NCI-H187 (cell line): Measurements from ENCODE around the gene LRRC7.
"Not testable (repeated sequence)": the region's sequence is repeated elsewhere in the genome, so short reads cannot be mapped to it uniquely, and the experiment has no call there.

ENCODE experiments used
- DNase-seq, 2 experiments: peaks; one replicate each; lab custom pipeline; 2025; lab: John Stamatoyannopoulos, UW

LRRC7 gene

GRCh38 chr1:70041317-70042045 lies 473.8 kb downstream of the LRRC7 start:
- no peak for DNase-seq

- DNase-seq, result no peak
Measured at GRCh38 chr1:70042090-70042731, 474.5 kb downstream of the LRRC7 start.

DNA sequence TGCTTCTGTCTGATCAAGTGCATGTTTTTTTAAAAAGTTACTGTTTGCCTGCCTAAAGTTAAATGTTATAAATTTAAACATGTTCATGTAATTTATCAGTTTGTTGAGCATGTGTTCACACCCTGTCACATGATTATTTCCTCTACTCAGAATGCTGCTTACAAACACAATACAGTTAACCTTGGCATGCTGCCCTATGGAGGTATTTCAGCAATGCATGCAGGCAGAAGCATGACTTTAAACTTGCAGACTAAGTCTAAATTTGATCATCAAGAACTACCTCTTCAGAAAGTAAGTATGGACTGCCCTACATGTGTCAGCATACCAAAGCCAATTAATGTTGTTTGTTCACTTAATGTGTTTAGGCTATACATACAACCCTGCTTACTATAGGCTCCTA lies 476.1 kb downstream of the LRRC7 start:
- no peak for DNase-seq

DNA sequence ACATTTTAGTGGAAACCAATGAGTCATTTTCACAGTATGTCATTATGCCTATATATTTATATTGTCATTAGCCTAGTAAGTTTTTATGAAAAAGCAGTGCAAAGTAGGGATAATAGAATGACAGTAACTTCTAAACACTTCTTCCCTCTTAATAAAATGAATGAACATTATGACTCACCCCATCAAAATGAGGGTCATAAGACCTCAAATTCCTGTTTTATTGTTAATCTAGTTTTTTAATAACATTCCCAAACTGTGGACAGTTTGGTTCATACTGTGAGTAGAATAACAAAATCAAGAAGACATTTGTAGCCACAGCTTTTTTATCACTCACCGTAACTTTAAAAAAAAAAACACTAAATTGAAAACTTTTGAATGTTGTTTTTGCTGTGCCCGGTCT lies 477.1 kb downstream of the LRRC7 start:
- DNase-seq, result no peak

GRCh38 chr1:70045581-70045980 lies 477.9 kb downstream of the LRRC7 start:
- not testable (repeated sequence) for DNase-seq

- no peak for DNase-seq
Measured at GRCh38 chr1:70048336-70049094, 480.8 kb downstream of the LRRC7 start.

DNA sequence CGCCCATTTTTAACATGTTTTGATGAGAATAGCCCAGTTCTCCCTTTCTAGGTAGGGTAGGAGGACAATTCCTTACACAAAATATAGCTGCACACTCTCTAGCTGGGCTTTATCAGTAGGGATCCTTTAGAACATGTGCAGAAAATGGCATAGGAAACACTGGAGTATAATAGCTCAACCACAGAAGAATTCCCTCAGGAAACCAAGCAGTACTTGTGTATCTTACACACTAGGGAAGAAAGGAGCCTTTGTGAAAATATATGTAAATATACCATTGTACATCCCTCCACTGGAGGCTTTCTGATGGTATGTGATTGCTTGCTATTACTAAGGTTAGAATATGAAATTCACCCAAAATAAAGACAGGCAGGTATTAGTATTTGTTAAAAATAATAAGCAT lies 484.2 kb downstream of the LRRC7 start:
- DNase-seq, result no peak

- no peak for DNase-seq
Measured at GRCh38 chr1:70057500-70057899, 489.8 kb downstream of the LRRC7 start.

- no peak for DNase-seq
Measured at GRCh38 chr1:70061231-70061630, 493.5 kb downstream of the LRRC7 start.

DNA sequence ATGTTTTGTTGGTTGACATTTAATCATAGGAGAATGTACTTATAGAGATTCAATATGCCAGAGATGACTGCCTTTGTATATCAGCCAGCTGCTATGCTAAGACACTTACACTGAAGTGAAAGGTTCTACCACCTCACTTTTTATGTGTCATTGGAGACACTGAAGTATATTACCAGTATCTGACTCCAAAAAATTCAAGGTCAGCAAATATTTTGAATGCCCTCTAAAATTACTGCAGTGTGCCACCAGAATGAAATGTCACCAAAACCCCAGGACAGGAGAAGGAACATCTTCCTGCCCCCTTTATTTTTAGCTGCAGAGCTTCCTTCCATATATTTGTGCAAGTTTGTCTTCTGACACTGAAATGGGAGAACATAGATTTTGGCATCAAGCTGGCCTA lies 496.1 kb downstream of the LRRC7 start:
- no peak for DNase-seq

GRCh38 chr1:70066711-70067110 lies 499.0 kb downstream of the LRRC7 start:
- no peak for DNase-seq

DNA sequence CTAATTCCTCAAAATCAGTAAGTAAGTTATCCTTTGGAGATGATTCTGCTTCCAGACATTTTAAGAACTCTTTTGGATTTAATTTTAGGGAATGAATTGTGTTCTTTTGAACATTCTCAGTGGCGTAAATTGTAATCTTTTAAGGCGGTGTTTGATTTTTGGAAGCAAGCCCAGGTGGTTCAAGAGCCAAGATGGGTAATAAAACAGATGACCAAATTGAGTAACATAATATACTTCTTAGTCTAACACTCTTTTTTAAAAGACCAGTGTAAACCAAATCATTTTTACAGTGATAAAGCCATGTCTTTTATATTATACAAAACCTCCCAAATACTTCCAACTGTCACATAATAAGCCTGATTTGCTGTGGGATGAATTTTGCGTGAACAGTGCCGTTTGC lies 503.9 kb downstream of the LRRC7 start:
- no peak for DNase-seq

DNA sequence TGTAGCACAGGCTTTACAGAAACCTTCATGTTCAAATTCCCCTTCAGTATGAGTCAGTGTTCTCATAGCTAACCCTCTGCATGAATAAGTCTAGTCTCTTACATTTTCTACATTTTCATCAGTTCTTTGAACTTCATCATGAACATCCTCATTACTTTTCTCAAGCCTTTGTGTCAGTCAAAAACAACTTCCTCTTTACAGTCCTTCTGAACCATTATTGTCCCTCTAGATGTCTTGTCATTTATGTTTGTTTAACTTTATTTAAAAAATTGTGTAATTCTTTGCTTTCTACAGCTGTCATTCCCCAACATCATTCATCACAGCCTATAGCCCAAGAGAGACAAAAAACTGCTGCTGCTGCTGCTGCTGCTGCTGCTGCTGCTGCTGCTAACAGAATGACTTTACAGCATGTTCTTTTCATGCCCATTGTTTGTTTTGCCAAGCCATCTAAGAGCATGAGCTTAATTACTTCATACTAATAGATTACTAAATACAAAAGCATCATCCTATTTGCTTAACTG lies 504.6 kb downstream of the LRRC7 start:
- no peak for DNase-seq

DNA sequence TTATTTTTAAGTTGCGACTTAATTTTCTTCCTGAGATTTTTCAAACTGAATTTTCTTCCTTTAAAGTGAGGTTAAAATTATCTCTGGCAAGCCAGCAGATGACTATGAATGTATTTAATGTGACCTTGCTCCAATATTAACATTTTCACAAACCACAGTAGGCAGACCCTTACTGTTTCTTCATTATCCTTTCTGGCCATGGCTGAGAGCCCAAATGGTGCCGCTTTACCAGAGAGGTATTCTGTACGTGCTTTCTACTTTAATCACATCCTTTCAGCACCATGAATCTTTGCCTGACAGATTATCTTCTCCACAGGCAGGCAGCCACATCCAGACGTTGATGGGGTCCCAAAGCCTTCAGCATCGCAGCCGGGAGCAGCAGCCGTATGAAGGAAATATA lies 508.0 kb downstream of the LRRC7 start:
- no peak for DNase-seq

DNA sequence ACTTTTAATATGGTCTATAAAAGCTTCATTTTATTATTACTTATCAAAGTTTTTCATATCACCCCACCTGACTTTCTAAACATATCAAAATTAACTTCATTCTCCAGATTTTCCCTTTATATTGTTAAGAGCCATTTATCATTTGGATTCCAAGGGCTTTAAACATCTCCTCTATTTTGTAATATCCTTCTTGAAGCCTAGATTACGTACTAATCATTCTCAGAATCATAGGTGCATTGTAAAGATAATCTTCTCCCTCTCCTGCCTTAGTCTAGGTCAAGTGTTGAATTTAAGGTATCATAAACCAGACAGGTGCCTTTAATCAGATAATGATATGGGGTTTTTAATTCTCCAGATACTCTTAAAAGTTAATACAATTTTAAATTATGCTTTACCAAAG lies 509.3 kb downstream of the LRRC7 start:
- no peak for DNase-seq

GRCh38 chr1:70079546-70079945 lies 511.8 kb downstream of the LRRC7 start:
- no peak for DNase-seq

DNA sequence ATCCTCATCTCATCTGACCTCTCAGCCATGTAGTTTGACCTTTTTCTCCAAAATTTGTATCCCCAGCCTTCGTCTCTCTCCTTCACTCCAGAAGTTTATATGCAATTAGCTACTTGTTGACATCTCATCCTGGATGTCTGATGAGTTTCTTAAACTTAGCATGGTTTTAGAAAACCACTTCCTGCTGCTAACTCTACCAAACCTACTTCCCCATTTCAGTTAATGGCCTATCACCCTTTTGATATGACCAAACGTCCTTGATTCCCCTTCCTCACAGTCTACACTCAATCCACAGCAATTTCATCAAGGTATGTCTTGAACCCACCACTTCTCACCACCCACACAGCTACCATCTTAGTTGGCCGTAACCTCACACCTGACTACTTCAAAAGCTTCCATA lies 515.8 kb downstream of the LRRC7 start:
- DNase-seq, result no peak

- DNase-seq, result no peak
Measured at GRCh38 chr1:70084314-70084915, 516.7 kb downstream of the LRRC7 start.

DNA sequence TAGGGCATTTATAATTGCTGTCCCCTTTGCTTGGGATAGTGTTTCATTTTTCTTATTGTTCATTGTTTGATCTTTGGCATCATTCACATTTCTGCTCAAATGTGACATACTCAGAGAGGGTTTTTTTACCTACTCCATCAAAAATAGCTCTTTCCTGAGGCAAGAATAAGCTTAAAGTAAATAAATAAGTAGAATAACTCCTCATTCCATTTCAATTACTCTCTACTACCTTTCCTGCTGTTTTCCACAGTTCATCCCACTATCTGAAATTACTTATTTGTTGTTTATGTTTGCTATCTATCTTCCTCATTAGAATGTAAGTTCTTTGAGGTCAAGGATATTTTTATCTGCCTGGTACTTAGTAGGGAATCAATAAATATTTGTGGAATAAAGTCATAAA lies 517.8 kb downstream of the LRRC7 start:
- no peak for DNase-seq

GRCh38 chr1:70086897-70087296 lies 519.2 kb downstream of the LRRC7 start:
- no peak for DNase-seq

DNA sequence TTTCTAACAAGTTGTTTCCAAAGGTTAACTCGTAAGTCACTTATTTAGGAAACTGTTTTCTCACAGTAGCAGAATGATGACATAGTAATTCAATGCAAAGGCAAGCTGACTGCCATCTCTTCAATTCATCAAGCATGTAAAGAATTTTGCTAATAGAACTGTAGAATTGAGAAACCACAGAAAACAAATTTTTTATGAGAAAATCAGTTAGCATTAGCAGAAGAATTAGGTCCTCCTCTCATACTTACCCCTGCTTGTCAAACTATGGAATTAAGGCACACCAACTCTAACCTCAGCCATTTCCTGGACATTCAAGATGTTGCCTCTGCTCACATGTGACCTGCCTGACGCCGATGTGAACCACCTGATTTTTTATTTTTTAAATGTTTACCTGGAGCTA lies 522.4 kb downstream of the LRRC7 start:
- DNase-seq, result no peak

GRCh38 chr1:70090875-70091274 lies 523.2 kb downstream of the LRRC7 start:
- DNase-seq, result no peak

GRCh38 chr1:70091811-70092210 lies 524.1 kb downstream of the LRRC7 start:
- DNase-seq, result no peak
